BE2C (cell line): Measurements from ENCODE around the gene C19orf85.

Experiments used
- DNase-seq: peaks from one replicate; pipeline ENCODE4 v3.0.0-alpha.2; 2020
- H3K27me3 ChIP-seq: fragments of 250-450 bp; sonication (Bioruptor Pico); 2 replicates; pipeline ENCODE4 v1.5.1; 2020; ENCODE audit warnings: mild to moderate bottlenecking
- H3K36me3 ChIP-seq: fragments of 250-450 bp; sonication (Bioruptor Pico); 2 replicates; pipeline ENCODE4 v1.5.1; 2020; ENCODE audit warnings: mild to moderate bottlenecking
- H3K4me1 ChIP-seq: fragments of 250-450 bp; sonication (Bioruptor Pico); 2 replicates; pipeline ENCODE4 v1.5.1; 2020
- H3K4me3 ChIP-seq: 2 replicates; pipeline ENCODE4 v1.5.1; 2011; ENCODE audit warnings: low read depth, low read length
- H3K9me3 ChIP-seq: fragments of 250-450 bp; sonication (Bioruptor Pico); 2 replicates; pipeline ENCODE4 v1.5.1; 2020
- CTCF ChIP-seq: IDR thresholded peaks from 2 replicates; pipeline ENCODE4 v1.5.1; 2012; ENCODE audit warnings: mild to moderate bottlenecking, low read depth, low read length

C19orf85 gene

DNA sequence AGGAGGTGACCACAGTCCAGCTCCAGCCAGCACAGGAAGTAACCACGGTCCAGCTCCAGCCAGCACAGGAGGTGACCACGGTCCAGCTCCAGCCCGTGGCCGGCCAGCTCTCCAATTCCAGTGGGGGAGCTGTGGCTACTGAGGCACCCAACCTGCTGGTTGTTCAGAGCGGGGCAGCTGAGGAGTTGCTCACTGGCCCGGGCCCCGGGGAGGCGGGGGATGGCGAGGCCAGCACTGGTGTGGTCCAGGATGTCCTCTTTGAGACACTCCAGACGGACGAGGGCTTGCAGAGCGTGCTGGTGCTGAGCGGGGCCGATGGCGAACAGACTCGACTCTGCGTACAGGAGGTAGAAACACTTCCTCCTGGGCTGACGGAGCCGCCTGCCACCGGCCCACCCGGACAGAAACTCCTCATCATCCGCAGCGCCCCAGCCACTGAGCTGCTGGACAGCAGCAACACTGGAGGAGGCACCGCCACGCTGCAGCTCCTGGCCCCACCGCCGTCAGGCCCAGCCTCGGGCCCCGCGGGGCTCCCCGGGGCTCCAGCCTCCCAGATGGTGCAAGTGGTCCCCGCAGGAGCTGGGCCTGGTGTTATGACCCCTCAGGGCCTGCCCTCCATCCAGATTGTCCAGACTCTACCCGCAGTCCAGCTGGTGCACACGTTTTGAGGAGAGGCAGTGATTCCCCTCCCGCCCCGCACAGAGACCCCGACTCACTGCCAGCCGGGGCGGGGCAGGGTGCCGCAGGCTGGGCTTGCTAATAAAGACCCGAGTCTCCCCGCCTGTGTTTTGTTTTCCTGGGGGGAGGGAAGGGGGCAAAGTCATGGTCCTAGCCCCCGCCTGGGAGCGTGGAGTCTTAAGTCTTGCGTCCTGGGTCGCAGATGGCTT lies 19.4 kb upstream of the C19orf85 start:
- peaks cover 20% of the 10 kb centered on the region for H3K4me1 ChIP-seq
- no peaks in the 10 kb centered on the region for H3K9me3 ChIP-seq
- no peak for TF ChIP-seq CTCF
- DNase-seq = peak; percentile 20
- no peaks in the 10 kb centered on the region for H3K27me3 ChIP-seq
- H3K36me3 ChIP-seq = peaks cover 6% of the 10 kb centered on the region; the same call in 1 of the 2 replicates
- H3K4me3 ChIP-seq = peak overlapping the region; percentile 68

- peaks cover 6% of the 10 kb centered on the region; the same call in 1 of the 2 replicates for H3K36me3 ChIP-seq
- TF ChIP-seq CTCF = no peak
- no peak overlapping the region for H3K4me3 ChIP-seq
- no peak for DNase-seq
- H3K4me1 ChIP-seq = peaks cover 17% of the 10 kb centered on the region
- H3K9me3 ChIP-seq = no peaks in the 10 kb centered on the region
- no peaks in the 10 kb centered on the region for H3K27me3 ChIP-seq
Observed at GRCh38 chr19:55482967-55483705, 18.6 kb upstream of the C19orf85 start.

GRCh38 chr19:55482156-55482961 lies 17.8 kb upstream of the C19orf85 start:
- TF ChIP-seq CTCF = no peak
- no peaks in the 10 kb centered on the region for H3K27me3 ChIP-seq
- peak; percentile 10 for DNase-seq
- no peaks in the 10 kb centered on the region for H3K9me3 ChIP-seq
- H3K36me3 ChIP-seq = peaks cover 6% of the 10 kb centered on the region; the same call in 1 of the 2 replicates
- H3K4me1 ChIP-seq = peaks cover 11% of the 10 kb centered on the region
- H3K4me3 ChIP-seq = no peak overlapping the region

- H3K4me1 ChIP-seq = peaks cover 6% of the 10 kb centered on the region
- no peaks in the 10 kb centered on the region for H3K9me3 ChIP-seq
- DNase-seq = no peak
- no peak for TF ChIP-seq CTCF
- H3K36me3 ChIP-seq = peaks cover 6% of the 10 kb centered on the region; the same call in 1 of the 2 replicates
- H3K27me3 ChIP-seq = no peaks in the 10 kb centered on the region
- H3K4me3 ChIP-seq = no peak overlapping the region
Observed at GRCh38 chr19:55481794-55482155, 17.2 kb upstream of the C19orf85 start.

DNA sequence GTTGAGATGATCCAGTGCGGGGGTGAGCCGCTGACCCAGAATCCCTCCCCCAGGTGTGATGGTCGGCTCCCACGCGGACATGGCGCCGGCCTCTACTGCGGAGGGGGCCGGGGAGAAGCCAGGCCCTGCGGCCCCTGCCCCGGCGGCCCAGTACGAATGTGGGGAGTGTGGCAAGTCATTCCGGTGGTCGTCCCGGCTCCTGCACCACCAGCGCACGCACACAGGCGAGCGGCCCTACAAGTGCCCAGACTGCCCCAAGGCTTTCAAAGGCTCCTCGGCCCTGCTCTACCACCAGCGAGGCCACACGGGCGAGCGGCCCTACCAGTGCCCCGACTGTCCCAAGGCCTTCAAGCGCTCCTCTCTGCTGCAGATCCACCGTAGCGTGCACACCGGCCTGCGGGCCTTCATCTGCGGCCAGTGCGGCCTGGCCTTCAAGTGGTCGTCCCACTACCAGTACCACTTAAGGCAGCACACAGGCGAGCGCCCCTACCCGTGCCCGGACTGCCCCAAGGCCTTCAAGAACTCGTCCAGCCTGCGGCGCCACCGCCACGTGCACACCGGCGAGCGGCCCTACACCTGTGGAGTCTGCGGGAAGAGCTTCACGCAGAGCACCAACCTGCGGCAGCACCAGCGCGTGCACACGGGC lies 16.7 kb upstream of the C19orf85 start:
- peaks cover 6% of the 10 kb centered on the region; the same call in 1 of the 2 replicates for H3K36me3 ChIP-seq
- no peaks in the 10 kb centered on the region for H3K27me3 ChIP-seq
- no peak for DNase-seq
- H3K9me3 ChIP-seq = no peaks in the 10 kb centered on the region
- H3K4me3 ChIP-seq = no peak overlapping the region
- no peak for TF ChIP-seq CTCF
- peaks cover 6% of the 10 kb centered on the region for H3K4me1 ChIP-seq
